CD14-positive monocyte (primary cell): ENCODE data around the gene CNTNAP2. TPM values are rescaled to one million over a fixed set of nuclear protein-coding genes. Genes with fewer than 3 reads are reported as not detected.

Source experiments
- DNase-seq, 3 donors: peaks; one replicate each; pipeline ENCODE4 v3.0.0-alpha.2; 2011 to 2022
- H2AFZ ChIP-seq: 2 replicates; pipeline ENCODE4 v1.6.0; 2012; ENCODE audit warnings: mild to moderate bottlenecking, low read depth, low read length, inconsistent platforms; ENCODE audit not compliant: insufficient read depth, poor library complexity, severe bottlenecking
- H3K27ac ChIP-seq, 2 donors: 1 replicate in 1 of 2; 2 replicates in 1 of 2; pipeline ENCODE4 v1.5.1; 2012 to 2013; ENCODE audit warnings: low read length in 2 of 2, control low read depth in 1 of 2, inconsistent platforms in 1 of 2, low read depth in 1 of 2, mild to moderate bottlenecking in 1 of 2
- H3K27me3 ChIP-seq, 2 donors: one replicate each; pipeline versions ENCODE4 v1.6.0 to v1.6.1; 2011 to 2013; ENCODE audit warnings: low read length in 2 of 2; ENCODE audit not compliant: control insufficient read depth in 2 of 2, insufficient read depth in 2 of 2
- H3K36me3 ChIP-seq, 2 donors: replicated peaks in 1 of 2; 1 replicate in 1 of 2; 2 replicates in 1 of 2; pipeline versions ENCODE4 v1.5.1 to v1.6.1; 2012 to 2013; ENCODE audit warnings: low read length in 2 of 2, control low read depth in 1 of 2, inconsistent platforms in 1 of 2, mild to moderate bottlenecking in 1 of 2; ENCODE audit not compliant: insufficient read depth in 2 of 2, control insufficient read depth in 1 of 2
- H3K4me1 ChIP-seq, 2 donors: 1 replicate in 1 of 2; 2 replicates in 1 of 2; pipeline versions ENCODE4 v1.5.1 to v1.6.1; 2012 to 2013; ENCODE audit warnings: low read length in 2 of 2, control low read depth in 1 of 2, inconsistent platforms in 1 of 2, mild to moderate bottlenecking in 1 of 2, moderate library complexity in 1 of 2; ENCODE audit not compliant: insufficient read depth in 2 of 2, control insufficient read depth in 1 of 2
- H3K4me2 ChIP-seq: replicated peaks from 2 replicates; pipeline ENCODE3; 2012; ENCODE audit warnings: low read length, moderate library complexity, mild to moderate bottlenecking; ENCODE audit not compliant: poor library complexity, severe bottlenecking; ENCODE audit errors: extremely low read depth
- H3K4me3 ChIP-seq, 3 experiments: fragments of 200-600 bp in 1 of 3; sonication (generic) in 1 of 3; replicated peaks in 1 of 3; 1 replicate in 2 of 3; 2 replicates in 1 of 3; pipeline ENCODE4 v1.5.1; 2011 to 2013; ENCODE audit warnings: low read length in 3 of 3, mild to moderate bottlenecking in 3 of 3, control low read depth in 2 of 3, low read depth in 2 of 3, inconsistent platforms in 1 of 3, moderate library complexity in 1 of 3
- H3K79me2 ChIP-seq: 2 replicates; pipeline ENCODE4 v1.6.0; 2012; ENCODE audit warnings: mild to moderate bottlenecking, control low read depth, inconsistent platforms, low read length, moderate library complexity; ENCODE audit not compliant: insufficient read depth
- H3K9ac ChIP-seq: 2 replicates; pipeline ENCODE4 v1.6.0; 2017; ENCODE audit warnings: low read length, mild to moderate bottlenecking; ENCODE audit not compliant: insufficient read depth, poor library complexity, severe bottlenecking
- H3K9me3 ChIP-seq, 2 donors: replicated peaks in 1 of 2; 1 replicate in 1 of 2; 2 replicates in 1 of 2; pipeline versions ENCODE4 v1.5.1 to v1.6.1; 2012 to 2013; ENCODE audit warnings: low read length in 2 of 2, control low read depth in 1 of 2; ENCODE audit not compliant: control insufficient read depth in 1 of 2, insufficient read depth in 1 of 2
- H4K20me1 ChIP-seq: 2 replicates; pipeline ENCODE4 v1.6.0; 2012; ENCODE audit warnings: mild to moderate bottlenecking, low read length, control low read depth, moderate library complexity; ENCODE audit not compliant: insufficient read depth
- H3K27ac Mint-ChIP-seq, 7 donors: one replicate each; pipeline ENCODE4 v1.8.0; 2020; ENCODE audit warnings: mild to moderate bottlenecking in 7 of 7, mixed read lengths in 7 of 7, moderate library complexity in 6 of 7, inconsistent platforms in 2 of 7
- H3K27me3 Mint-ChIP-seq, 3 donors: one replicate each; pipeline ENCODE4 v1.8.0; 2021 to 2022; ENCODE audit warnings: low read depth in 3 of 3, mild to moderate bottlenecking in 3 of 3, mixed read lengths in 3 of 3, moderate library complexity in 3 of 3, inconsistent platforms in 1 of 3
- H3K36me3 Mint-ChIP-seq, 2 donors: one replicate each; pipeline ENCODE4 v1.8.0; 2020; ENCODE audit warnings: mixed read lengths in 2 of 2, inconsistent platforms in 1 of 2, mild to moderate bottlenecking in 1 of 2
- H3K4me1 Mint-ChIP-seq: one replicate; pipeline ENCODE4 v1.8.0; 2020; ENCODE audit warnings: mild to moderate bottlenecking, mixed read lengths
- H3K4me3 Mint-ChIP-seq, 2 donors: one replicate each; pipeline ENCODE4 v1.8.0; 2020; ENCODE audit warnings: mild to moderate bottlenecking in 2 of 2, mixed read lengths in 2 of 2, moderate library complexity in 1 of 2
- H3K9me3 Mint-ChIP-seq, 7 donors: one replicate each; pipeline ENCODE4 v1.8.0; 2020 to 2022; ENCODE audit warnings: mixed read lengths in 7 of 7, mild to moderate bottlenecking in 6 of 7, moderate library complexity in 6 of 7, inconsistent platforms in 2 of 7
- CTCF ChIP-seq: fragments of 200-600 bp; IDR thresholded peaks from one replicate; pipeline ENCODE4 v1.8.0; 2022; ENCODE audit warnings: antibody characterized with exemption, mild to moderate bottlenecking
- WGBS: methylation state at CpG from one replicate; pipeline ENCODE4 v1.1.5; 2013; ENCODE audit warnings: missing lambda C conversion rate; ENCODE audit not compliant: insufficient coverage; 5-methylcytosine and 5-hydroxymethylcytosine counted together
- intact Hi-C, 2 donors: fragments of 100-400 bp; cut with micrococcal nuclease; formaldehyde crosslinking; loops; one replicate each; pipeline versions ENCODE4 v1.15.0 to v1.15.1; 2023
- polyA plus RNA-seq, 3 donors: library from polyadenylated mRNA; depleted of rRNA in 1 of 3; unstranded in 2 of 3; stranded (reverse) in 1 of 3; fragments of 300-500 nt in 2 of 3; fragments of >200 nt in 1 of 3; fragmentation: Illumina TruSeq in 2 of 3; gene quantifications; 1 replicate in 2 of 3; 2 replicates in 1 of 3; pipeline ENCODE4 v1.2.3, GENCODE V29; 2012 to 2021

The CNTNAP2 gene
- polyA plus RNA-seq, 3 donors, result 0.01 TPM; not detected in 2

DNA sequence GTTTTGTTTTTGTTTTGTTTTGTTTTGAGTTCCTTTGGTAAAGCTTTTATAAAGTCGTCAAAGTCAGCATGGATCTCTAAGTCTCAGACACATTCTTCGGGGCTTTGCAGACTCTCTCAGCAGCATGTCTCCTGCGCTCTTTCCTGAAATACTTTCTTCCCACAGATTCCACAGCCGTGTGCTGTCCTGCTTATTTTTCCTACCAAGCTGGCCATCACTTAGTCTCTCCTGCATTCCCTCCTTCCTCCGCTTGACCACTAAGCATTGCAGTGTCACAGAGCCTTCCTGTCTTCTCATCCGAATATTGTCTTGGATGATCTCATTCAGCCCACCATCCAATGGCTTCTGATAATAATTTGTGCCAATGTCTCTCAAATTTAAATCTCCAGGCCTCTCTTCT lies 2039.6 kb downstream of the CNTNAP2 start:
- TF ChIP-seq CTCF, result no peak
- Mint-ChIP-seq H3K9me3 (peaks cover 5 to 14% (median 10%) of the 10 kb centered on the region in 7 donors), H3K4me3 (no peak overlapping the region), H3K36me3 (no peaks in the 10 kb centered on the region), H3K27ac (no peak overlapping the region), H3K4me1 (peaks cover 2% of the 10 kb centered on the region), H3K27me3 (no peaks in the 10 kb centered on the region)
- no peak overlapping the region for H3K4me2 ChIP-seq
- H3K4me3 ChIP-seq, result no peak overlapping the region
- H3K27me3 ChIP-seq, result no peaks in the 10 kb centered on the region
- no peak overlapping the region for H3K27ac ChIP-seq
- no peaks in the 10 kb centered on the region for H3K4me1 ChIP-seq
- H4K20me1 ChIP-seq, result no peaks in the 10 kb centered on the region
- intact Hi-C loops, result no loop called here
- no peak overlapping the region for H3K9ac ChIP-seq
- DNase-seq, result no peak
- H3K36me3 ChIP-seq, result no peaks in the 10 kb centered on the region
- no peak overlapping the region for H2AFZ ChIP-seq
- WGBS, result 91% methylated on average over 5 of the region's 6 CpGs
- no peaks in the 10 kb centered on the region for H3K79me2 ChIP-seq
- peaks cover 2 to 6% of the 10 kb centered on the region in 2 donors for H3K9me3 ChIP-seq

DNA sequence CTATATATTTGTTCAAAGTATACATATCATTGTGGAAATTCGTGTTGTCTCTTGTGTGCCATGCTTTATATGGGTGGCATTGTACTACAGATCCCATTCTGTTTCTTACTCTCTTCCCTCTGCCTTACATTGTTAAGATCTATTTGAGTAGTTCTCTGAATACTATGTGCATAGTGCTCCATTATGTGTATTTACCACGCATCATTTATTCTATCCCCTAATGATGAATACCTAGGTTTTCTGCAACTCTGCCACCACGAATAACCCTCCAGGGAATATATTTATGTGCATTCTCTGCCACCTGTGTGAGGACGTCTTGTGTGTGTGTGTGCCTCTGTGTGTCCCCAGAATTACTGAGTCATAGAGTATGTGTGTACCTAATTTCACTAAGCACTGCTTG lies 2042.7 kb downstream of the CNTNAP2 start:
- Histone ChIP-seq H3K4me1 (no peaks in the 10 kb centered on the region), H3K4me3 (no peak overlapping the region), H3K27ac (no peak overlapping the region), H4K20me1 (no peaks in the 10 kb centered on the region), H3K9me3 (no peaks in the 10 kb centered on the region), H3K9ac (no peak overlapping the region), H2AFZ (no peak overlapping the region), H3K27me3 (no peaks in the 10 kb centered on the region), H3K36me3 (no peaks in the 10 kb centered on the region), H3K4me2 (no peak overlapping the region), H3K79me2 (no peaks in the 10 kb centered on the region)
- intact Hi-C loops, result no loop called here
- H3K27me3 Mint-ChIP-seq, result no peaks in the 10 kb centered on the region
- H3K4me1 Mint-ChIP-seq, result peaks cover 2% of the 10 kb centered on the region
- no peak overlapping the region for H3K27ac Mint-ChIP-seq
- TF ChIP-seq CTCF, result no peak
- DNase-seq, result no peak
- no peak overlapping the region for H3K4me3 Mint-ChIP-seq
- WGBS, result no CpG with 5 or more reads among the region's 4 CpGs
- H3K36me3 Mint-ChIP-seq, result no peaks in the 10 kb centered on the region
- H3K9me3 Mint-ChIP-seq, result peaks cover 0 to 6% (median 4%) of the 10 kb centered on the region in 7 donors
